Measurements from ENCODE around the gene BCAR3.
"Not testable (repeated sequence)": the region's sequence is repeated elsewhere in the genome, so short reads cannot be mapped to it uniquely, and the experiment has no call there.

The BCAR3 gene

GRCh38 chr1:93595266-93595665, 86.4 kb downstream of the BCAR3 start:
- no peak for DNase-seq (ENCODE audit: low read depth)

- no peak for DNase-seq (ENCODE audit: low read depth)
Observed at GRCh38 chr1:93594603-93594880, 87.1 kb downstream of the BCAR3 start.

- DNase-seq (ENCODE audit: low read depth): no peak
Observed at GRCh38 chr1:93593854-93594602, 87.6 kb downstream of the BCAR3 start.

- no peak for DNase-seq (ENCODE audit: low read depth)
Observed at GRCh38 chr1:93592551-93592949, 89.1 kb downstream of the BCAR3 start.

- DNase-seq (ENCODE audit: low read depth): no peak
Observed at GRCh38 chr1:93591676-93592550, 89.7 kb downstream of the BCAR3 start.

GRCh38 chr1:93591291-93591675, 90.4 kb downstream of the BCAR3 start:
- not testable (repeated sequence) for DNase-seq (ENCODE audit: low read depth)

- DNase-seq (ENCODE audit: low read depth): no peak
Observed at GRCh38 chr1:93588955-93589354, 92.7 kb downstream of the BCAR3 start.

GRCh38 chr1:93588206-93588605, 93.4 kb downstream of the BCAR3 start:
- no peak for DNase-seq (ENCODE audit: low read depth)

- no peak for DNase-seq (ENCODE audit: low read depth)
Observed at GRCh38 chr1:93587354-93587753, 94.3 kb downstream of the BCAR3 start.

GRCh38 chr1:93585059-93585966, 96.3 kb downstream of the BCAR3 start:
- DNase-seq (ENCODE audit: low read depth): no peak

- no peak for DNase-seq (ENCODE audit: low read depth)
Observed at GRCh38 chr1:93584261-93585003, 97.2 kb downstream of the BCAR3 start.

- no peak for DNase-seq (ENCODE audit: low read depth)
Observed at GRCh38 chr1:93581917-93582850, 99.5 kb downstream of the BCAR3 start.

- no peak for DNase-seq (ENCODE audit: low read depth)
Observed at GRCh38 chr1:93579891-93580290, 101.7 kb downstream of the BCAR3 start.

- no peak for DNase-seq (ENCODE audit: low read depth)
Observed at GRCh38 chr1:93578911-93579825, 102.5 kb downstream of the BCAR3 start.

GRCh38 chr1:93578433-93578830, 103.2 kb downstream of the BCAR3 start:
- DNase-seq (ENCODE audit: low read depth): no peak

- no peak for DNase-seq (ENCODE audit: low read depth)
Observed at GRCh38 chr1:93577536-93578432, 103.9 kb downstream of the BCAR3 start.

- no peak for DNase-seq (ENCODE audit: low read depth)
Observed at GRCh38 chr1:93576746-93577145, 104.9 kb downstream of the BCAR3 start.

GRCh38 chr1:93576346-93576745, 105.3 kb downstream of the BCAR3 start:
- DNase-seq (ENCODE audit: low read depth): no peak
